HCEC 1CT (cell line): ENCODE measurements around the gene CAMK1G.

Experiments used
- DNase-seq: peaks from one replicate; pipeline ENCODE4 v3.0.0-alpha.2; 2017

Gene CAMK1G

GRCh38 chr1:209565759-209566678 is 17.5 kb upstream of the CAMK1G start:
- DNase-seq = peak; percentile 82

DNA sequence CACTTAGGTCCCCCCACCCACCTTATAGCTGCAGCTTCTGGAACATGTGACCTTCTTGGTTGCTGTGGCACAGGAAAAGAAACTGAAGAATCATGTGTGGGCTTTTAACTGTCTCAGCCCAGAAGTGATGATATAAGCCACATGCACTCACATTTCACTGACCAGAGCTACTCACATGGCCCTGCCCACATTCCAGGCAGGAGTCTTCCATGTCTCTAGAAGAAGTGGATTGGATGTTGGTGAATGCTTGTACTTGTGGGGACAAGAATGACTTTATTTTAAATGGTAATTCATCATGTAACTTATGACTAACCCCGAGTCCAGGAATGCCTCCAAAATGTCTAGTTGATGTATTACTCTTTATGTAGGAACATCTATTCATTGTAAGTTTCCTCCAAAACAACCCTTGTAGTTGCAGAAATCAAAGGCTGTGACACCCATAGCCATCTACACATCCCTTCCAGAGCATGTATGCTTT is 15.8 kb upstream of the CAMK1G start:
- DNase-seq = peak; percentile 85

GRCh38 chr1:209569455-209570207 is 13.9 kb upstream of the CAMK1G start:
- peak; percentile 60 for DNase-seq

DNA sequence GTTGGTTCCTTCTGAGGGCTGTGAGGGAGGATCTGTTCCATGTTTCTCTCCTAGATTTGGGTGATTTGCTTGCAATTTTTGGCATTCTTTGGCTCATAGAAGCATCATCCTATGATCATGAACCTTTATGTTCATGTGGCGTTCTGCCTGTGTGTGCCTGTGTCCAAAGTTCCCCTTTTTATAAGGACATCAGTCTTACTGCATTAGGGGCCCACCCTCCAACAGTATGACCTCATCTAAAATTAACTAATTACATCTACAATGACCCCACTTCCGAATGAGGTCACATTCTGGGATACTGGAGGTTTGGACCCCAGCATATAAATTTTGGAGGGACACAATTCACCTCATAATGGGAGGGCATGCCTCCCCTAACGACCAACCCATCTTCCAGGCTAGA is 12.8 kb upstream of the CAMK1G start:
- DNase-seq = no peak

DNA sequence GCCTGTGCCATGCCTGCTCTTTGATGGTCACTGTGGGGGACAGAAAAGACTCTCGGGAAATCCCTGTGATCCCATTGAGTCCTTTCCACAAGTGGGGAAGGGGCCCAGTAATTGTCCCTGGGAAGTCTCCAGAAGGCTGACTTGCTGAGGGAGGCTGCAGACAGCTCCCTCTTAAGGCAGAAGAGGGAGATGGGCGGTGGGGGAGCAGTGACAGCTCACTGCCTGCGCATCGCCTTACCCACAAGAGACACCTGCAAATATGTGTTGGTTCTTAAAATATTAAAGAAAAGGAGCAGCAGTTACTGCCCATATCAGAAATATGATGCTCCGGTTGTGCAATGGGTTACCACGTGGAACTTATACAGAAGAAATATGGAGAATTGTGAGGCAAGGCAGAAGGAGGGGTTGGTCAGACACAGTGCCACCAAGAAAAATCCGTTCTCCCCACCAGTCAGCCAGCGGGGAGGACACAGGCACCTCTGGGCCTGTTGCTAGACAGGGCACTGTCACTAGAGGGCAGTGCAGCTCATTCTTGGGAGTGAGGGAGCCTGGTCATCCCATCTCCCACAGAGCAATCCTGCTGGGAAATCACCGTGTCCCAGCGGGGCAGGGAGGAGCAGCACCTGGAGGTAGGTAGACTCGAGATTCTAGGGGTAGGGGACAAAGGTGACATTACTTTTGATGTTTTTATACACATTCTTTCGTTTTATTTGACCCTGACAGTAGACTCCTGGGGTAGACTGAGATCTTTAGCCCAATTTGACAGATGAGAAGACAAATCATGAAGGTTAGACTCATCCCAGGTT is 6.9 kb upstream of the CAMK1G start:
- peak; percentile 74 for DNase-seq

DNA sequence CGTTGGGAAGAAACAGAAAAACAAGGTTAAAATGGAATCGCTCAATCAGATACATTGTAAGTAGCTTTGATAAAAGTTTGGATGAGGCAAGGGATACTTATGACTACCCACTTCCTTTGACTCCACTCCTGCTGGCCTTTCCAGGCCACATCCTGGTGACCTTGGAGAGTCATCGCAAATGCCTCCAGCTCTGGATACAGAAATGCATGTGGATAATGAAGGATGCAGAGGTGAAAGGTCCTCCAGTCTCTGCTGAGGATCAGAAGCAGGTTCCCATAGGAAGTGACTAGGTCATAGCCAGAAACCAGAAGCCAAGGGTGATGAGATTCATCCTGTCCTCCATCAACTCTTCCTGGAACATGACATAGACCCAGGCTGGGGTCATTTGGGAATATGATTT is 6.2 kb upstream of the CAMK1G start:
- DNase-seq = peak; percentile 81

GRCh38 chr1:209580577-209580976 is 2.9 kb upstream of the CAMK1G start:
- peak; percentile 31 for DNase-seq

GRCh38 chr1:209584231-209584672 is 738 bp downstream of the CAMK1G start:
- no peak for DNase-seq

DNA sequence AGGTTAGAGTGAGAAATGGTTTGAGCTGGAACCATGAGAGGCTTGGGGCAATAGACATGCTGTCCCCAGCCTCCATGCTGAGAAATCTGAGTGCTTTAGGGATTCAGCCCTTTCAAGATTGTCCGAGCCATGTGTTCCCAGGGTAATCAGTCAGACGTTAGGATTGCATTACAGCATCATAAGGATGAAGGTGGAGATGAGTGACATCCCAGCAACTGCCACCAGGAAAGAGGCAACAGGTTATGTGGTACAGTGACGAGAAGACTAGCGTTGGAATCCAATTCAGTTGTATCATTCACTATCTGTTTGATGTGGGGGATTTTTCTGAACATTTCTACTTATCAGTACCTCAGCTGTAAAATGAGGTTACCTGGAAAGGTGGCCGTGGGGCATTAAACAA is 1.7 kb downstream of the CAMK1G start:
- no peak for DNase-seq

GRCh38 chr1:209585672-209586071 is 2.2 kb downstream of the CAMK1G start:
- DNase-seq = no peak

GRCh38 chr1:209586221-209586740 is 2.8 kb downstream of the CAMK1G start:
- no peak for DNase-seq

GRCh38 chr1:209587789-209588188 is 4.3 kb downstream of the CAMK1G start:
- peak; percentile 59 for DNase-seq

DNA sequence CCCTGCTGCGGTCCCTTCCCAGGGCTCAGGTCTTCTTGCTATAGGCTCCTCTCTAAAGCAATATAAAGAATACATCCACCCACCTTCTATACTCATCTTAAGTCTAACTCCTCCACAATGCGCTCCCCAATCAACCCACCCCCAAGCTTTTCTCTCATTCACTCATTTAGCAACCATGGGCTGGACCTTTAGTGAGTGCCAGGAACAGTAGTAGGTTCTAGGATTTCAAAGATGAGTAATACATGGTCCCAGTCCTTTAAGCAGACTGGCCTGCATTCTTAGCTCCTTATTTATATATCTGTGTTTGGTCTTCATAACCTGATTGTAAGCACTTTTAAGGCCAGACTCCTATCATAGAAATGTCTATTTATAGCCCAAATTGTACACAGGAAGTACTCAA is 5.9 kb downstream of the CAMK1G start:
- DNase-seq = peak; percentile 53

- DNase-seq = no peak
Observed at GRCh38 chr1:209589863-209590262, 6.3 kb downstream of the CAMK1G start.

DNA sequence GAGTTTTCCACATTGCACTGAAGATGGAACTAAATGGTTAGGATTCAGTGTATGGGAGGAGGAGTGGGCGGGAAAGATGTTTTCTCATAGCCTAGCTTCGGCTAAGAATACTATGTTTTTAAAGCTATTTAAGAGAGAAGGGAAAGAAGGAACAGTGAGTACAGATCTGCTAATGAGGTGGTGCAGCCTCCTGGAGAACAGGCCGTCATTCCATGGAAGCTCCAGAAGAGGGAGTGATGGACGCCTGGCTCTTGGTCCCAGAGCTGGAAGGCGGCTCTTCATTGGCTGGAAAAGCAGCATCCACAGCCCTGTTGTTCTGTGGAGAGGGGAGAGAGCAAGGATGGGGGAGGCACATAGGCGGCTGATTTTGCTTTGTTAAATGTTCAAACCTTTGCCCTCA is 6.9 kb downstream of the CAMK1G start:
- DNase-seq = peak; percentile 29

DNA sequence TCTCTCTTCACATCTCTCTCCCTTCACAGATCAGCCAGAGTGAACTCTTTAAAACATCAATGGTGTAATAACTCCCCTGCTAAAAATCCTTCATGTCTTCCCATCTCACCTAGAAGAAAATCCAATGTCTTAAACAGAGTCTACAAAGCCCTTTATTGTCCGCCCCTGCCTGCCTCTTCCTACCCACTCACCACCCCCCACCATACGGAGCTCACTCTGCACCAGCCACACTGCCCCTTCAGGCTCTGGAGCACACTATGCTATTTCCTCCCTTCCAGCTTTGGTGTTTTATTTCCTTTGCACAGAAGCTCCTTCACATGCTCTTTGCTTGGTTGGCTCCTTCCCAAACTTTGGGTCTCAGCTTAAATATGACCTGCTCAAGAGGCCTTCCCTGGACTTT is 10.2 kb downstream of the CAMK1G start:
- DNase-seq = no peak

DNA sequence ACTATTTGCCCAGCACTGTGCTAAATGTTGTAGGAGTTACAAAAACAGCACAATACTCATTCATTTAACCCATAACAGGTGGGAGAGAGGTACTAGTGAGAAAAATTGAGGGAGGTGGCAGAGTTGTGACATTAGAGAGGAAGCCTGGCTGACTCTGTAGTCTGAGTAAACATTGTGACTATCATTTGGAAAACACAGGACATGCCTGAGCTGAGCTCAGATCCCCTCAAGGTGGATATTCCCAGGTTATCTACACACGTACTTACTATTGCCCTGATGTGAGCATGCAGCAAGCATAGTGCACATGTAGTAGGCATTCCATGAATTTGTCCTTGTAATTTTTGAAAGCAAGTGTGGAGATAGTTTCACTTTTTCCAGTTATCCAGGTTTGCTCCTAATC is 10.9 kb downstream of the CAMK1G start:
- DNase-seq = no peak

GRCh38 chr1:209595028-209595427 is 11.5 kb downstream of the CAMK1G start:
- DNase-seq = no peak

DNA sequence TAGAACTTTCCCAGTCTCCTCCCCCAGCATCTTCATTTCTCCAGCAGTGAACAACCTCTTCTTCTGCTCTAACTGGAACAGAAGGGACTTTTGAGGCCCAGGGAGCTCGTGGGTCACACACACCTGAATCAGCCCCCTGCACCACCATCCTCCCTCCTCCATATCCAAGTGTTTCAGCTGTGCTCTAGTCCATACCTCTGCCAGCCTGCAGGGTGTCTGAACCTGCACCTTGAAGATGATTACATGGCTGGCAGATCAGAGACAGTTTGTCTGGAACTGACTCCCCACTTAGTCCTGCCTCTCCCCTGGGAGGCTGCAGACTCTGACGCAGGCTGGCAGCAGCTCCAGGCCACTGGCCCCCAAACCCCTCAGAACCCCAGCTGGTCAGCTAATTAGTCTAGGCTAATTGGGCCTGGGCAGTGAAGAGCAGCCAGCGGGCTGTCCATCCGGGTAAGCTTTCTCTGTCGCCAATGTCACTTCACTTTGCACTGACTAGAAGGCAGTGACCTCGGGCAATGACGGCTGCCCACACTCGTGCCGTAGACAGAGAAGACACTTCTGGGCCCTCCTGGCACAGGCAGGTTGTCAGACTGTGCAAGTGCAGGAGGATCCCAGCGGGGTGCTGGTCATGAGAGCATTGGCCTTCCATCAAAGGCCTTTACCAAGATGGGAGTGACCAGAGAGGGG is 12.2 kb downstream of the CAMK1G start:
- no peak for DNase-seq

- DNase-seq = no peak
Observed at GRCh38 chr1:209597499-209597898, 14.0 kb downstream of the CAMK1G start.

- DNase-seq = no peak
Observed at GRCh38 chr1:209598227-209598626, 14.7 kb downstream of the CAMK1G start.

DNA sequence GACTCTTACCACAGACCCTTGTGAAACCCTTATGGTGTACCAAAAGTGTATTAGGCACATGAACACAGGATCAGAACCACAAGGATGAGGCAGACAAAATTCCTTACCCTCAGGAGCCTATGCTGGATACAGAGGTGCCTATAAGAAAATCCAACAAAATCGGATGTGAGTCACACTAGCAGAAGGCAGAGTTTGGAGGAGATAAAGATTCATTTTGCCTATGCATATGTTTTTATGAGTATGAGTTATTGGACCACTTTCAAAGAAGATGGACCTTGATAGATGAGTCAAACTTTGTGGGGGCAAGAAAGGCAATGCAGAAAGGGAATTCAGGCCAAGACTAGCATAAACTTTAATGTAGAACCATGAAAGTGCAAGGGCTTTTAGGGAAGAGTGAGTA is 17.0 kb downstream of the CAMK1G start:
- peak; percentile 65 for DNase-seq
